Kasumi-1 (cell line): ENCODE data around the gene RPL36.
"Not testable (repeated sequence)": the region's sequence is repeated elsewhere in the genome, so short reads cannot be mapped to it uniquely, and the experiment has no call there.

Experiments used
- DNase-seq, 2 experiments: peaks; one replicate each; lab custom pipeline; 2025; lab: John Stamatoyannopoulos, UW

RPL36 gene

DNA sequence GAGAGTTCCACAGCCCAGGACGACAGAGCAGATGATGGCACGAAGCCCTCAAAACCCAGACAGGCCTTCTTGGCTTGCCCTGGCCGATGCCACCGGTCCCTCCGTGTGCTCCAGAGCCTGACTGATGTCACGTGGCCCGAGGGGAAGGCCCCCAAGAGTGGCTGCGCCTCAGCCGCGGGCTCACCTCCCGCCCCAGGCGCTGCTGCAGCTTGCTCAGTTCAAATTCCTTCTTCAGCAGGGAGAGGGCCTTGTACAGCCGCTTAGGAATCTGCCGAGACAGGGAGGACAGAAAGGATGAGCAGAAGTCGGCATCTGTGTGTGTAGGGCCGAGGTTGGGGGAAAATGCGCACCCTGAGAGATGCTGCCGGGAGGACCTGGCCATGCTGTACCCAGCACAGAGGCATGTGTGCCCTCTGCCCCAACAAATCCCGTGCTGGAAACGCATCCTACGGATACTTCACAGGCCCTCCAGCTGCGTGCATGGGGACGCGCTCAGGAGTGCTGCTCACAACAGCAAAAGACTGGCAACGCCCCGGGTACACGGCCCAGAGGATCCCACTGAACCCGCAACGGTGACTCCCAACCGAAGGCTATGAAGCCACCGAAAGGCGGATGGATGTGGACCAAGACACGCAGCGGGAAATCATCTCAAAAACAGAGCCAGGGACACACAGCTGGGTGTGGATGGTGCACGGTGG lies 16.9 kb downstream of the RPL36 start:
- no peak for DNase-seq

DNA sequence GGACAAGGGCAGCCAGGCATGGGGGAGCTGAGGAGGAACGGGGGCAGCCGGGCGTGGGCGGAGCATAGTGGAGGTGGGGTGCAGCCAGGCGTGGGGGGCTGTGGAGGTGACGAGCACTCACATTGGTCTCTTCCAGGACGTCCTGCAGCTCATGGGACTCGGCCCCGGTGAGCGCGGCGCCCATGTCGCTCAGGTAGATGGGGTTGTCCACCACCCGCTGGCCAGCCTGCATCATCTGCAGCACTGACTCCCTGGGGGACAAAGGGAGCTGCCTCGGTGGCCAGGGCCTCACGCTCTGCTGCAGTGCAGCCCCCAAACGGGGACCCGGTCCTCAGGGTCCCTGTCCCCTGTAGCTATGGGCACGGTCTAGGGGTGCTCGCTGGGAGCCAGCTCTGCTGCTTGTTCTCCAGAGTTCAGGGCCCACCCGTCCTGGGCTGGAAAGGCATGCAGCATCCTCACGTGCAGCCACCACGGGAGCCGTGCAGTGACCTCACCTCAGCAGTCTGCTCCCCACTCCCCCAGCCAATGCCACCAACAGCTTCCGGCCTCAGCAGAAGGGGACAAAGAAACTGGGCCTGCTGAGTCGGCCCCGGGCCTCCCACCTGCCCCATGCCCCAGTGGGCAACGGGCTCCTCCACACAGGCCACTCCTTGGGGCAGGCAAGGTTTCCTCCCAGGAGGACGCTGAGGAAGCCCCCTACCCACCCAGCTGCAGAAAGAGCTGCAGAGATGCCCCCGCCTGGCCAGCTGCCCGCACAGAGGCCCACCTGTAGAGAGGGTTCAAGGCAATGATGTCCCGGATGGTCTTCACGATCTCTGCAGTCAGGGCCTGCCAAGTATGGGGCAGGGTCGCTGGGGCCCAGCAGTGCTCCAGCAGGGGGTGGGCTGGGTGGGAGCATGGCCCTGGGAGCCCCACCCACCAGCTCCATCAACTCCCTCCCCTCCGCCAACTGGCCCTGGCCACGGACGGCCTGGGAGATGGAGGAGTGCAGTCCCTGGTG lies 17.8 kb downstream of the RPL36 start:
- no peak for DNase-seq

DNA sequence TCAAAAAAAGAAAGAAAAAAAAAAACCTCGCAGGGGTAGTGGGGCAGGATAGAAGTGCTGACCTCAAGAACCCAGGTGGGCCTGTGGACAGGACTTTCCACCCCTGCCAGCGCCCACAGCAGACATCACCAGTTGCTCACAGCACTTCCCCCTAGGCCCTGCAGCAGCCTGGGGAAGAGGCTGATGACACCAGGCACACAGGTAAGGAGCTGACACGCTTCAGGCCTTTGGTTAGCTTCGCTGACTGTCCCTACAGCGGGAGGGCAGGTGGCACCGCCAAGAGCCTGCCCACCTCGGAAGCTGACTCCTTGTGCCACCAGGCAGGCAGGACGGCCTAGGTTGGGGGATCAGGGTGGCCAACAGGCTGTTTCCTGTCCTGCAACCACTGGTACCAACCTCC lies 20.9 kb downstream of the RPL36 start:
- DNase-seq: no peak

DNA sequence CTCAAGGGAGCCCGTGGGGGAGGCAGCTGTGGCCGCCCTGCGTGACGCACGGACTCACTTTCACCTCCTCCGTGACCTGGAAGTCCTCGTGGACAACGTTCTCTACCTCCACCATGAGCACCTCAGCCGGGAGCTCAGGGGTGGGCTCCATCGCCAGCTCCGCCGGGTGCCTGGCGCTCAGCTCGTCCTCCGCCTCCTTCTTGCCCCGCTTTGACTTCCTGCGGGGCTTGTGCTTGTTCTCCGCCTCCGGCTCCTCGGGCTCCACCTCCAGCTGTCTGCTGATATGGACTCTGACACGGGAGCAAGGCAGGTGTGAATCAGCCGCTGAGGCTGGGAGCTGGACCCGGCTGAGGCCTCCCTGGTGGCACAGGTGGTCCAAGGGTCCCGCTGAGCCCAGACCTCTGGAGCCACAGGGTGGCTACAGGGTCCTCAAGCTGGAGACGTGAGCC lies 21.6 kb downstream of the RPL36 start:
- DNase-seq: no peak

DNA sequence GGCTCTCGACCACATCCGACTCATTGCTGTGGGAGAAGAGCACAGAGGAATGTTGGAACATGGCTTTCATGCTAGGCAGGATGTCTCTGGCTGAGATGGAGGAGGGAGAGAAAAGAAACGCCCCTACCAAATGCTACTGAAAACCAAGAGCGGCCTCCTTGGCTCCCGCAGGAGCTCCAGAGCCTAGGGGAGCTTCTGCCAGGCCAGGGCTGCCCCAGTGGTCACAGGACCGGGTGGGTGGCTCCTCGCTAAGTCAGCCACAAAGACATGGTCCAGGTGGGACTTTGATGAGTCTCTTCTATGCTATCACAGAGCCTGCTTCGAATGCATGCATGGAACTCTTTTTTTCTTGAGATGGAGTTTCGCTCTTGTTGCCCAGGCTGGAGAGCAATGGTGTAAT lies 23.1 kb downstream of the RPL36 start:
- no peak for DNase-seq

DNA sequence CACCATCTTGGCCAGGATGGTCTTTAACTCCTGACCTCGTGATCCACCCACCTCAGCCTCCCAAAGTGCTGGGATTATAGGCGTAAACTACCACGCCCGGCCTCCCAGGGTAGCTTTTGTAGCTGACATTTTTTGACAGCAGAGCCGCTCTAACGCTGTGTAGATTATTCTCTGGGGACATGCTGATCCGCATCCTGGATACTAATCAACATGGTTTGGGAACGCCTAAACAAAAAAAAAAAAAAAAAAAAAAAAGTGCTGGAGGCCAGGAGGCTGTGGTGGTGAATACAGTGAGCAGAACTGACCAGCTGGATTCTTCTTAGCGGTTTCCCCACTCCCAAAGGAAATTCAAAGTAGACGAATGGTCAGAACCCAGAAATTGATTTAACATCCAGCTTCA lies 24.7 kb downstream of the RPL36 start:
- no peak for DNase-seq

DNA sequence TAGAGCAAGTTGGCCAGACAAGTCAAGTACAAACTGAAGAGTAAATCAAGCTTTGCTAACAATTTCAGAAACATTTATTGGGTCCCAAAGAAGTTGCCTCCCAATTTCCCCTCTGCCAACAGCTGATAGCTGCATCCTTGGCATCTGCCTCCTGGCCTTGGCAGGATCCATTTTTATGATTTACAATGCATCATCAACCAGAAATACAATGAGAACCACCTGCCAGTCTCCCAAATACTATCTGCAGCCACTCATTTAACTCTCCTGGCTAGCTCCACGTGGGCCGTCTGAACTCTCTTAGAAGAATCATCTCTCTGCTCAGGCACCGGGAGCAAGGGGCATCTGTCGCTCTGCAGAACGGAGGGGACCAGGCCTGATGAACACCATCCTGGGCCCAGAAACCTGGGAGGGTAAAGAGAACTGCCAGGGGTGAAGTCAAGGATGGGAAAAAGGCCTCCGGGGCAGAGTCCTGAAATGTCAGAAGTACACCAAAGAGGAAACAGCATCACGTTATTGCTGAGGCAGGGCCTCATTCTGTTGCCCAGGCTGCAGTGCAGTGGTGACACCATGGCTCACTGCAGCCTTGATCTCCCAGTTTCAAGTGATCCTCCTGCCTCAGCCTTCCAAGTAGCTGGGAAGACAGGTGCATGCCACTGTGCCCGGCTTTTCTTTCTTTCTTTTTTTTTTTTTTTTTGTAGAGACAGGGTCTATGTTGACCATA lies 27.3 kb downstream of the RPL36 start:
- no peak for DNase-seq

DNA sequence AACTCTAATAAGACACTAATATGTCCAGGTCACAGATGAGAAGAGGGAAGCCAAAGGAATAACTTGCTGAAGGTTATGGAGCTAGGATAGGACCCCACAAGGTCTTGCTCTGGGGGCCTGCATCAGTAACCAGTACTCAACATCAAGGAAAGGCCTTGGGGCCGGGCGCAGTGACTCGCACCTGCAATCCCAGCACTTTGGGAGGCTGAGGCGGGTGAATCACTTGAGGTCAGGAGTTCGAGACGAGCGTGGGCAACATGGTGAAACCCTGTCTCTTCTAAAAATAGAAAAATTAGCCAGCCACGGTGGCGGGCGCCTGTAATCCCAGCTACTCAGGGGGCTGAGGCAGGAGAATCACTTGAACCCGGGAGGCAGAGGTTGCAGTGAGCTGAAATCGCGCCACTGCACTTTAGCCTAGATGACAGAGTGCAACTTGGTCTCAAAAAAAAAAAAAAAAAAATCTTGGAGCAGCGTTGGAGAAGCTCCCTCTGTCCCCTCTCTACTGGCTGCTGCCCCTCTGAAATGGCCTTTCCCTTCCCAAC lies 28.0 kb downstream of the RPL36 start:
- no peak for DNase-seq

DNA sequence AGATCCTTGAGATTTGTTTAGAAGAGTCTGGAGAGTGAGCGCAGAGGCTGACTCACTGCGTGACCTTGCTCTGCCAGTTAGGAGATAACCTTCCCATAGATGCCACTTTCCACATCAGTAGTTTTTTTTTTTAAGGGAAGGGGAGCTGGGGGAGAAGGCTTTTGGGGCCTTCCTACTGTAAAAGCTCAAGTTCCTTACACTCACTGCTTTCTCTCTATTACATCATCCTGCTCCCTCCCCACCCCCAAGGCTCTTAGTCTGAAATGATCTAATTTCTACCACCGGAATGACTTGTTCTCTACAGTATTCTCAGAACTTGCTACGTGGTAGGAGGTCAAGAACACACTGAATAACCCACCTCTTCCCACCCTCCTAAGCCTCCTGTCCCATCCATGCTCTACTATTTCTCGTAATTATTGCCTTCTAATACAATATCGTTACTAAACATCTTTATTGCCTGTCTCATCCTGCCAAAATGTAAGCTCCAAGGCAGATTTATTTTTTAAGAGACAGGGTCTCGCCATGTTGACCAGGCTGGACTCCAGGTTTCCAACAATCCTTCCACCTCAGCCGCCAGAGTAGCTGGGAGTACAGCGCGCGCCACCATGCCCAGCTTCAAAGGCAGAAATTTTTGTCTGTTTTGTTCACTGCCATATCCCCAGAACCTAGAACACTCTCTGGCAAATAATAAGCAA lies 28.6 kb downstream of the RPL36 start:
- peak; percentile 46 to 72 for DNase-seq

DNA sequence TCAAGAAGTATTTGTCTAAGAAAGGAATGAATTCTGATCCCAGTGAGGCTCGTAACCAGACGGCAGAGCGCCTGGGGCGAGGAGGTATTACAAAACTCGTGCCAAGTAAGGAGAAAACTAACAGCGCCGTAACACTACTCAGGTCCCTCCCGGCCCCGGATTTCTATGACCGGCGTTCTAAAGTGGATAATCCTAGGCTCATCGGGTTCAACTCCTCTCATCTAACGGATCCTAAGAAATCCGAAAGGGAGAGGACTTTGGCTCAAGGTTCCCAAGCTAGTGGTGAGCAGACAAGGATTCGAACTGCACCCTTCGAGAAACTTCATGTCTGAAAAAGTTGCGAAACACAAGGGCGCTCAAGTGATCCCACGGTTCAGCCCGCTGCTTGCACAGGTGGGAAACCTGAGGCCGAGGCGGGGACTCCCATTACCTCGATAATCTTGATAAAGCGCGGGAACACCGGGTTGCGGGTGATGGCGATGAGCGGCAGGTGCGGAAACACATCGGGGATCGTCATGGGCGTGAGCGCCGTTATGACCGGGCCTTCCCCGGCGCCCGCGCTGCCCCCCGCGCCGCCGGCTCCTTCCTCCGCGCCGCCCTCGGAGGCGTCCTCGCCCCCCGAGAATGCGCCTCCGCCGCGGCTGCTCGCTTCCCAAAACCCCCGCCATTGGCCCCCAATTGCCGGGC lies 29.3 kb downstream of the RPL36 start:
- DNase-seq: no peak

DNA sequence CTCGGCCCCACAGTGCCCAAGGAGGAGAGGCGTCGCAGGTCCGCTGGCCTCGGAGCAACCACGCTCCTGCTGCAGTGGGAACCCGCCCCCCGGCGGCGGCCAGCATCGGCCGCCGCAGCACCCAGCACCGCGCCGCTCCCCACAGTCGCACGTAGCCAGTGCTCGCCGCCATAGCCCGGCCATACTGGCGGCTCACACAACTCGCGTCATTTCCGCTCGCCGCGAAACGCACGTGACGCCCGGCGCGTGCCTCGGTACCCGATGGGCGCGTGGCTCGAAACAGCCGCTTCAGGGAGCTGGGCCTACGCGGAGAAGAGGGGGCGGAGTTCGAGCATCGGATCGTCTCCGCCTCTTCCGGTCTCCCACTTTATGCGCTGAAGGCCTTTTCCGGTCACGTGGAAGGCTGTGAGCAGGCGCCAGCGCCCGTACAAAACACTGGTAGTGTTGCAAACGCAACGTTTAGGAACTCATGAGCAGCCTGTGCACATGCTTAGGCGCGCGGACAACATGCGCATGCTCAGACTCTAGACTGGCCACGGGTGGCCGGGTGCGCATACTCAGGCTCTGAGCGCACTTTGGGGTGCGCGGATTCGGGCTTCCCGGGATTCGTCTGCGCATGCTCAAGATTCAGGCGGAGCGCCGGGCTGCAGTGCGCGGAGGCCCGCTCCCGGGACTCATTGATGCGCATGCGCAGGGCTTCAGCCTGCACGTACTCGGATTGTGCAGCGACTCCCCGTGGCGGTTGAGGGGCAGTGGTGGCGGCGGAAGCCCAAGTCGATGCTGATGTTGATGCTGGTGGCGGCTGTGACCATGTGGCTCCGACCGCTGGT lies 30.1 kb downstream of the RPL36 start, which contains the start of the genes CATSPERD and LONP1:
CATSPERD (plus strand) TSS at position 677 of the 830 bp plus-strand sequence; CDS start at position 778, 101 bp downstream.
LONP1 (minus strand) TSS at position 186 of the 830 bp plus-strand sequence; CDS start at position 172, 14 bp downstream.
- DNase-seq: peak; percentile 96 to 97

DNA sequence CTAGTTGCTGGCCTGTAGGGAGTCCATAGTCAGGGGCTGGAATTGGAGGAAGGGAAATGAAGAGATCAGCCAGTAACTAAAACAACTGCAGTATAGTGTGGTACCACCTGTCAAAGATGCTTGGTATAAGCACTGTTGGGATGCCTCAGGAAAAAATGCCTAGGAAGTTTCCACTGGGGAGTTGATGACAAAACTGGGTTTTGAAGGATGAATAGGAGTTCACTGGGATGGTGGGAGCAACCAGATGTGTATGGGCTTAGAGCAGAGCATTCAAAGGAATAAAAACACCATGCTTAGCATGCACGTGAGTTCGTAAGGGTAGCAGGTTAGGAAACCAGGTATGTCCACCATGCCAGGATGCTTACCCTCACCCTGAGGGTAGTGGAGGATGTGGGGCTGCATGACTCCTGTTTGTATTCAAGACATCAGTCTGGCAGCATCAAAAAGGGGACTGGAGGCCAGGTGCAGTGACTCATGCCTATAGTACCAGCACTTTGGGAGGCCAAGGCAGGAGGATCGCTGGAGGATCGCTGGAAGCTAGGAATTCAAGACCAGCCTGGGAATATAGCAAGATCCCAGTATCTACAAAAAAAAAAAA lies 37.5 kb downstream of the RPL36 start:
- DNase-seq: no peak

DNA sequence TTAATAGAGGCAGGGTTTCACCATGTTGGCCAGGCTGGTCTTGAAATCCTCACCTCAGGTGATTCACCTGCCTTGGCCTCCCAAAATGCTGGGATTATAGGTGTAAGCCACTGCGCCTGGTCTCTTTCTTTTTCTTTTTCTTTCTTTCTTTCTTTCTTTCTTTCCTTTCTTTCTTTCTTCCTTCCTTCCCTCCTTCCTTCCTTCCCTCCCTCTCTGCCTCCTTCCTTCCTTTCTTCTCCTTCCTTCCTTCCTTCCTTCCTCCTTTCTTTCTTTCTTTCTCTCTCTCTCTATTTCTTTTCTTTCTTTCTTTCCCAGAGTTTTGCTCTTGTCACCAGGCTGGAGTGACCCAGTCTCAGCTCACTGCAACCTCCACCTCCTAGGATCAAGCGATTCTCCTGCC lies 43.1 kb downstream of the RPL36 start:
- not testable (repeated sequence) for DNase-seq

DNA sequence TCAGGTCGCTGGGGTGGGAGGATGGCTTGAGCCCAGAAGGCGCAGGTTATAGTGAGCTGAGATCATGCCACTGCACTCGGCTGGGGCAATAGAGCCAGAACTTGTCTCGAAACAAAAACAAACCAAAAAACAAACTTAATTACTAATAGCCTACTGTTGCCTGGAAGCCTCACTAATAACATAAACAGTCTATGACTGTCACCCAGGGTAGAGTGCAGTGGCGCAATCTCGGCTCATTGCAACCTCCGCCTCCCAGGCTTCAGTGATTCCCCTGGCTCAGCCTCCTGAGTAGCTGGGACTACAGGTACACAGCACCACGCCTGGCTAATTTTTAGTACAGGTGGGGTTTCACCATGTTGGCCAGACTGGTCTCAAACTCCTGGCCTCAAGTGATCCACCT lies 48.3 kb downstream of the RPL36 start:
- DNase-seq: no peak
